Cardiac septum (tissue), 1 donor: Measurements from ENCODE around the gene DGKZ. TPM values are rescaled to one million over a fixed set of nuclear protein-coding genes. Genes with fewer than 3 reads are reported as not detected.

Experiments used
- DNase-seq: peaks from one replicate; pipeline ENCODE4 v3.0.0-alpha.2; 2020; ENCODE audit warnings: low spot score
- intact Hi-C: fragments of 100-400 bp; cut with DNase I; formaldehyde crosslinking; loops from one replicate; pipeline ENCODE4 v1.14.0; 2022
- total RNA-seq: library from RNA; stranded (reverse); fragmentation: NEBNext Ultra II Directional; extraction: Animal tissue kit (Norgen Biotek cat#: 25700); gene quantifications from one replicate; pipeline ENCODE4 v1.2.1, GENCODE V29; 2021
- donor health status: DM: no; HTN: no; CAD: no.

Gene DGKZ
- total RNA-seq, 1 donor from 2014 or later: 66.8 TPM

DNA sequence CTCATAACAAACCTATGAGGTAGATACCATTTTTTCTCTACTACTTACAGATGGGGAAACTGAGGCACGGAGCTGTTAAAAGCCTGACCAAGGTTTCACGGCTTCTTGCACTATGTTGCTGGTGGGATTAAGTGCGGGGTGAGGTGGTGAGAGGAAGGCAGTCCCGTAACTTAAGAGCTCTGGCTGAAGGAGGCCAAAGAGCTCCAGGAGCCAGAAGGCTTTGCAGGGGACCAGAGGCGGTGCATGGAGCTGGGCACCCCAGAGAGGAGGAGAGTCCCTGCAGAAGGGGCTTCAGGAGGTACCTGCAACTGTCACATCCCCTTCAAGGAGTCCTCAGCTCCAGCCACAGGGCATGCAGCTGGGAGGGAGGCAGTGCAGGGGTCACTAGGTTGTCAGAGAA is 40.2 kb downstream of the DGKZ start:
- no peak for DNase-seq
- intact Hi-C loops: no loop called here

DNA sequence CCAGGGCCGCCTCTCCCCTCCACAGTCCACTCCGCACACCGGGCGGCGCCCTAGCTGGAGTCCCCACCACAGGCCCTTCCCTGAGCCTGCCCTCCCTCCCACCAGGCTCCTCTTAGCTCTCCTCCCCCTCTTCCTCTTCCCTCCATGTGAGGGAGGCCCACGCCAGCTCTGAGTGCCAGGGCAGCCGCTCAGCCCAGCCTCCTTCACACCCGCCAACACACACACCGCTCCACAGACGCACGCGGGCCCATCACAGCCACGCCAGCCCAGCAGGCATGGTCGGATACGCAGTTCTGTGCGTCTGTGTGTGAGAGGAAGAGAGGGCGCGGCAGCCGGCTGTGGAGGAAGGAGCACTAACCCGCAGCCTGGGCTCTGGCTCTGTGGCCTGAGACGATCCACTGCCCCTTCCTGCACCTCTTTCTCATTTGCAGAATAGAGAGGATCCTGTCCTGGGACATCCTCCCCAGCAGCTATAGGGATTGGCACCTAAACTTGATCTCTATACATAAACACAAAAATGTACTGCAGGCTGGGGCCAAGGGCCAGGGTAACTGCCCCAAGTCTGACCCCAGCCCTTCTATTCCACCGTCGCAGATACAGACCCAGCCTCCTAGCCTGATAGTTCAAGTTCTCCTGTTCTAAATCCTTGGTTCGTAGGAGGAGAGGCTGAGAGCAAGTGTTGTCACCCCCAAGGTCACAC is 40.8 kb downstream of the DGKZ start:
- DNase-seq: no peak
- intact Hi-C loops: loop anchor here (2.0 kb wide), 2 partner anchors 149 to 229 kb away; partner anchors contain the start of genes ATG13 and HARBI1

DNA sequence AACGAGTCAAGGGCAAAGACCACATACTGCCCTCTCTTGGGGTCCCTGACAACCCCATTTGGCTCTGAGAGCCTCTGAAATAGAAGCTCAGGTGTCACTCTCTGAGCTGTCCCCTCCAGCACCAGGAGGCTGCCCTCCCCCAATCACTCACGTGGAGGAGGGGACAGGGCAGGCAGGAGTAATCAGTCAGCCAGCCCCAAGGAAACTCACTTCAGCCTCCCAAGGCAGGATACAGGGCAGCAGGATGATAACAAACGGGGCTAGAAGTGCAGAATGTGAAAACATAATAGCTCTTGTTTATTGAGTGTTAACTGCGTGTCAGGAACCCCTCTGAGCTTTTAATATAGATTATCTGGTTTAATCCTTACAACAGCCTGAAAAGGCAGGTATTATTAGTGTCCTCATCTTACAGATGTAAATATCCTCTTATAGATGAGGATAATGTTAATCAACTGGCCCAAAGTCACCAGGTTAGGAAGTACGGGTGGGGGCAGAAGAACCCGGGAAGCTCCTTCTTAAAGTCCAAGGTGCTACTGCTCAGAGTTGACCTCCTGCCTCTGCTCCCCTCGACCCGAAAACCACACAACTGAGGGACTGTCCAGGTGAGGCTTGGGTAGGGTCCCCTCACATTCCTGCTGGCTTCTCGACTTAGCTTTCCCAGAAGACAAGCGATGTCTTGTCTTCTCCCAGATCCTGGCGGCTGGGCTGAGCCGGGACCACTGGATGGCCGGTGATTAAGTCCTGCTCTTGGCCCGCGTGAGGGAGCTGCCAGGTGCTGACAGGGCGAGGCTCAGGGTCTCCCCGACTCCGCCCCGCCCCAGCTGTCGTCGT is 41.6 kb downstream of the DGKZ start:
- DNase-seq: no peak
- intact Hi-C loops: loop anchor here (2.0 kb wide), 2 partner anchors 148 to 228 kb away; partner anchors contain the start of genes ATG13 and HARBI1

DNA sequence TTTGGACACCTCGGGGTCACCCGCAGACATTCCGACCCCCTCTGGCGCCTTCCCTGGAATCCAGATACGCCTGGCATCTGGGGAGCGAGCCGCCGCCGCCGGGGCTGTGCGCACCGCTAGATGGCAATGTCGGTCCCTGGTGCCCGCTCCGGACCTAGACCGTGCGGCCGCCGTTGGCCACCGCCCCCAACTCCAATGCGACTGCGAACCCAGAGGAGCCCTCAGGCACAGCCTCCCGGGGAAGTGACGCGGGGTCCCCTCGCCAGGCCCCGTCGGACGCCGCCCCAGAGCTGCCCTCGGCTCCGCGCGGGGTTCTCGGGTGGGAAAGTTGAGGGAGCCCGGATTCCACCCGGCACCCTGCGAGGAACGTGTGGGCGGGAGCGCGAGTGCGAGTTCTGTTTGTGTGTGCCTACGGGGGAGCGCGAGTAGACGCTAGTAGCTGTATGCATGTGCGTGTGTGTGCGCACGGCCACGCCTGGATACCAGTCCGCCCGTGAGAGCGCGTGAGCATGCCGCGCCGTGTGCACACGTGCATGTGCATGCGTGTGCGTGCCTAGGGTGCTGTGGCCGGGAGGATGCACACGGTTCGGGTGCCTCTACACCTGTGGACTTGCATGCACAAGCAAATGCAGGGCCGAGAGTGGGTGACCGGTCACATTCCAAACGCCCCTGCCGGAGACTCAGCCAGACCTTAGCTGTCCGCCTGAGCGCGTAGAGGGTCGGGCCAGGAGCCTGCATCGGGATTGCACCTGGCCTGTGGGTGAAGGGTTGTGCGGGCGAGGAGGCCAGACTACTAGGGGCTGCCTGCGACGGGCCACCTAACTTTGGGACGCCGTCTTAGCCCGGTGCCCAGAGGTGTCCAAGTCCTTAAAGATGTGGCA is 42.4 kb downstream of the DGKZ start:
- DNase-seq: no peak
- intact Hi-C loops: loop anchor here (2.0 kb wide), 2 partner anchors 147 to 227 kb away; partner anchors contain the start of genes ATG13 and HARBI1

DNA sequence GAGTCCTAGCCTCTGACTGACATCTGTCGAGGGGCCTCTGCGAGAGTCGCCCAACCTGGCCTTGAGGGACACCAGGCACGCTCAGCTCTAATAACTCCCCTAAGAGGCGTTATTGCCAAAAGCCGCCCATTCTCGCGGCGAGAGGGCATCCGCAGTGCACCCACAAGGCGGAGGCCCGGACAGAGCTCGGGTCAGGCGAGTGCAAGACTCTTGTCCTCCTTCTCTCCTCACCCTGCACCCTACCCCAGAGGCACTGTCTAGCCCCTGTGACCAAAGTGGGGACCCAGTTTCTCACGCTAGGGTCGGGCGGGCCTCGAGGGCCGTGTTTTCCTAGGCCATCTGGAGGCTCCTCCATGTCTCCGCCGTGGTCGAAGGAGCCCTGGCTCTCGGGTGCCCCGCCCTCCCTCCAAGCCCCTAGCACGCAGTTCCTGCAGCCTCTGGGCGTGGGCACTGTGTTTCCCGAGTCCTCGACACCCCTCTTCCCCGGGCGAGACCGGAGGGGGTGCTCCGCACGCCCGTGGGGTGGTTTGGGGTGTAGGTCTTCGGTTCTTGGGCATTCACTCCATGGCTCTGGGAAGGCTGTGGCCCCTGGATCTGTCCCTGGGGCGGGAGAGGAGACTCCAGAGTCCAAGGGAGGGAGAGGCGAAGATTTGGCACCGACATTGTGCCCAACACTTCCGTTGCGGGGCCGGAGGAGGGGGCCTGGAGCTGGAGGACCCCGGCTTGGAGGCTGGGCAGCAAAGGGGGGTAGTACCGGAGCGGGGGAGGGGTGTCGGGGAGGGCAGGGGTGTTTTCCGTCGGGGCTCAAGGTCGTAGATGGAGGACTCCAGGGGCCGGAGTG is 43.3 kb downstream of the DGKZ start:
- intact Hi-C loops: no loop called here
- DNase-seq: no peak

DNA sequence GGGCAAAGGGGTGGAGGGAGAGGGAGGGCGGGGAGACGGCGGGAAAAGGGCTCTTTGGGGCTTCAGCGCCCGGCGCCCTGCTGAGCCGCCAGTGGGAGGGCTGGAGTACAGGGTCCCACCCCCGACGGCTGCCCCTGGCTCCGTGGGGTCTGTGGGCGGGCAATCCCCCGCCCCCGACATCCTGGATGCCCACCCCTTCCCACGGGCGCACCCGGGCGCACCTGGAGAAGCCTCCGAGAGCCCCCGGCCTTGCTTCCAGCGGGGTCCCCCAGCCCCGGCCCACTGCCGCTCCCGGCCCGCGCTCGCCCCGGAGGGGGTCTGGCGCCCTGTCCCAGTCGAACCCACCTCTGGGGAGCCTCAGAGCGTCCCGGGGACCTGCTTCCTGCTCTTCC is 43.9 kb downstream of the DGKZ start:
- intact Hi-C loops: no loop called here
- DNase-seq: no peak

DNA sequence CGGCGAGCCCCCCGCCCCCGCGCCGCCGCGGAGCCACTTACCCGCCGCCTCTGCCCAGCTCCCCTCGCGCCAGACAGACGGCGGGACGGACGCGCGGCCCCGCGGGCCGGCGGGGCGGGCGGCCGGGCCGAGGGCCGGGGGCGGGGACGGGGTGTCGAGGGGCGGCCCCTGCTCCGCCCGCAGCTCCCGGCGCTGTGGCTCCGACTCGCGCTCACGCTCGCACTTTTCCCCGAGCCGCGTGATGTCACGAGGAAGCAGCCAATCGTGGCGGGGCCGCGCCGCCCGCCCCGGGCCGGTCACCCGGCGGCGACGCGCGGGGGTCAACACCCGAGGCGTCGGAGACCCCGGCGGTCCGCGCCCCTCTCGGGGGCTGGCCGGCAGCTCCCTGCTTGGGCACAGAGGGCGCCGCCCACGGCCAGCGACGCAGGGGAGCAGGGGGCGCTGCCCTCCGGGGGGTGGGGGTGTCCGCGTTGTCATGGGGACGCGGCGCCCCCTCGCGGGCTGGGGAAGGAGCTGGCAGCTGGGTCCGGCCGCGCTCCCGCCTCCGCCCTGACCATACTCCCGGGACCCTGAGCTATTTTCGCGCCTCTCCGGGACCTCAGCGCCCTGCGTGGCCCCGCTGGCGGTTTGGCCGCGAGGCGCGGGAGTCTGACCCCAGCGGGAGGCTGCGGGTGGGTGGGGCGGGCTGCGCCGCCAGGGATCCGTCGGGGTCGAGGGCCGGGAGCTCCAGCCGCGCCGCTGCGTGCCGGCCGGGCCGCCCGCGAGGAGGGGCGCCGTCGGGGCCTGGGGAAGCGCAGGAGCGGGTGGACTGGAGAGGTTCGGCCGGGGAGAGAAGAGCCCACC is 44.5 kb downstream of the DGKZ start, which contains the start of gene CHRM4:
Gene CHRM4, minus strand, starts transcription at position 199 of the 843 bp plus-strand sequence. CDS start 5,219 bp downstream, outside the sequence.
- intact Hi-C loops: no loop called here
- no peak for DNase-seq

DNA sequence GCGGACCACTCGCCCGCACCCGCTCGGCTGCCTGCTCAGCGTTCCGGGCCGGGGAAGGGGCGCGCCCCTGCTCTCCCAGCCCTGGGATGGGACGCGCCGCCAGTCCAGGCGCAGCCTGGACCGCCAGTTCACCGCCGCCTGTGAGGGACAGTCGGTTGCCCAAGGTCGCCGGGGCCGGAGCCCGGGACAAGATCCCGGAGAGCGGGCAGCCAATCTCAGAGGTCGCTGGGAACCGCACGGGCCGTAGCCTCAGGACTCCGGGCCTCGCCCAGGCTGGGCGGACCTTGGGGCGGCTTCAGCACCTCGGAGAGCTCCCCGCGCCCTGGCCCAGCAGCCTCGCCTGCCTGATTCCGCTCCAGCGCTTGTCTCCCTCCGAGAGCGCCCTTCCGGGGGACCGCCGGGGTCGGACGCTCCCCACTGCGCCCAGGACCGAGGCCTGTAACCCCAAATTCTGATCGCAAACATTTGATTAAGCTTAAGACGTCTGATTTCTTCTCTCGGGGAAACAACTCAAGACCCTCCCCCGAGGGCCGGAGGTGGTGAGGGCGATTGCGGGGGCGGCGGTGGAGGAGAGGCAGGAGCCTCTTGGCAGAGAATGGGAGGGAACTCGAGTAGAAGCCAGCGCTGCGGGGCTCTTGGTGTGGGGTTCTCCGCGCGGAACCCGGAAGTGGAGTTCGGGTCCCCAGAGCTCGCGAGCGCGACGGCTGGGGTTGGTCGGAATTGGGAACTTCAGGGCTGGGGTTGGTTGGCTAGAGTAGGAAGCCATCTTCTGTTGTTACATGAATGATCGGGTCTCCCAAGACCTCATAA is 45.4 kb downstream of the DGKZ start:
- intact Hi-C loops: no loop called here
- DNase-seq: peak; percentile 94

DNA sequence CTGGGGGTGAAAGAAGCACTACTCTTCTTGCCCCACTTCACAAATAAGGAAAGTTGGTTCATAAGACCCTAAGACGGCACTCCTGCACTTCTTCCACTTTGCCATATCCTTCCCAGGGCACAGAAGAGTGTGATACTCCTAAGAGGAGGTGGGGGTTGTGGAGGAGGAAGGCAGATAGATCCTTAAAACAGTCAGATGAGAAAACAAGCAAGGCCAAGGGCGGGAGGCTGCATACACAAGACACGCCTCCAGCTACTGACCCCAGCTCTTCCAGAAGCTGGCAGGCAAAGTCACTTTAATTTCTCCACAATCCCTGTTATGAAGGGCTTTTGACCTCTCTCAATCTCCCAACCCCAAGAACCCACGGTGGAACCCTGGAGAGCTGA is 46.0 kb downstream of the DGKZ start:
- intact Hi-C loops: no loop called here
- no peak for DNase-seq

DNA sequence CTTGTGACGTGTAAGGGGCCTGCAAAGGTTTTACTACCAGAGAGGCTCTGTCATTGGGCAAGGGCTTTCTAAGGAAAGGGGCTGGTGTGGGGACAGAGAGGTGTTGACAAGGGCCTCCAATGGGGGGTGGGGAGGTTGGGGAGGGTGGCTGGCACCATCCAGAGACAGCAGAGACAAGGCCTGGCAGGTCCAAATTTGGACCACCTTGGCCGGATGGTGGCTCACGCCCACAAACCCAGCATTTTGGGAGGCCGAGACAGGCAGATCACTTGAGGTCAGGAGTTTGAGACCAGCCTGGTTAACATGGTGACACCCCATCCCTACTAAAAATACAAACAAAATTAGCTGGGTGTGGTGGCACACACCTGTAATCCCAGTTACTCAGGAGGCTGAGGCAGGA is 46.5 kb downstream of the DGKZ start:
- intact Hi-C loops: no loop called here
- DNase-seq: no peak

DNA sequence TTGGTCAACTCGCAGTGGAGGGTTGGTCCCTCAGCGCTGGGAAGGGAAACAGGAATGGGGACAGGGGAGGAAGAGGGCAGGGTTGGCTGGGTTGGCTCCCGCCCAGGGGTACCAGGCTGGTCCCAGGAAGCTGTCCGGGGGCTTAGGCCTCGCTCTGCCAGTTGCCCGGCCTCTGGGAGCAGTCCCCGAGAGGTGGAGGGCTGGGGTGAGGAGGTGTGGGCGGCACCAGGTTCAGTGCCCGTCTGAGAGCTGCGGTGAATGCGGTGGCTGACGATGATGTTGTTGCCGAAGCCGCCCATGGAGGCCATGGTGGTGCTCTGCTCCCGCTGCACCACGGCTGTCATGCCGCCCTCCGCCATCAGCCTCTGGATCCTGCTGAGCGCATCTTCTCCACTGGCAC is 50.3 kb downstream of the DGKZ start:
- intact Hi-C loops: no loop called here
- DNase-seq: no peak

DNA sequence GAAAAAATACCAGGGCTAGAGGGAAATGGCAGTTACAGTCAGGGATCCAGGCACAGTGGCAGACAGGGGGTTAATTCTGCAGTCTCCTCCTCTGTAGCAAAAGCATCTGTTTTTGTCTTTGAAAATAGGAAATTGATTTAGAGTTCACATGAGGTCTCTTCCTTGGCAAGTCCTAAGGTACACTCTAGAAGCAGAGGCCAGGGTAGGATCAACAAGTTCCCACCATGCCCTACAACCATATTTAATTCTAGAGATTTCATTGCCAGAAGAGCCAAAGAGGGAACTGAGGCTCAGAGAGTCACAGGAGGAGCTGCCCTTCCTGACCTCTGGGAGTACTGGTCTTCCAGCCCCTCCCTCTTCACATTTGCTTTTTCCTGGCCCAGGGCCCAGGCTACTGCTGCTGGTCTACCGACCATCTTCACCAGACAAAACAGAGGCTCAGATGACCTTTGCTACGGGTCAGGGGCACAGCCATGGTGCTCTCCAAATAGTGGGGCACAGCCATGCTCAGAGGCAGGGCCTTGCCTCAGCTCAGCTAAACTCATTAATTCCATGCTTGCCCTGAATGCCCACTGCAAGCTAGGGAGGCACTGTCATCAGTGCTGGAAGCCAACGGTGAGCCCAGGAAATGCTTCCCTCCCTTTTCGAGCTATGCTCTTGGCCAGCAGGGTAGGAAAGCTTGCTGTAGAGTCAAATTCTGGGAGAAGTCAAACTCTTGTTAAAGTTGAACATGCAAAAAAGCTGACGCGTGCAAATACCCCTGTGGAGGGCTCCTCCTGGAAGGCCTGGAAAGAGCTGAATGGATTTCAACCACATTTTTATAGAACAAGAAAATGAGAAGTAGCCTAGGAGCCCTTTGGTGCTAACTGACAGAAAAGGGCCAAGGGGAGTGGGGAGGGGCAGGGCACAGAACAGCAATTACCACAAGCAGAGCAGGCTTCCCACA is 56.0 kb downstream of the DGKZ start:
- intact Hi-C loops: no loop called here
- no peak for DNase-seq

DNA sequence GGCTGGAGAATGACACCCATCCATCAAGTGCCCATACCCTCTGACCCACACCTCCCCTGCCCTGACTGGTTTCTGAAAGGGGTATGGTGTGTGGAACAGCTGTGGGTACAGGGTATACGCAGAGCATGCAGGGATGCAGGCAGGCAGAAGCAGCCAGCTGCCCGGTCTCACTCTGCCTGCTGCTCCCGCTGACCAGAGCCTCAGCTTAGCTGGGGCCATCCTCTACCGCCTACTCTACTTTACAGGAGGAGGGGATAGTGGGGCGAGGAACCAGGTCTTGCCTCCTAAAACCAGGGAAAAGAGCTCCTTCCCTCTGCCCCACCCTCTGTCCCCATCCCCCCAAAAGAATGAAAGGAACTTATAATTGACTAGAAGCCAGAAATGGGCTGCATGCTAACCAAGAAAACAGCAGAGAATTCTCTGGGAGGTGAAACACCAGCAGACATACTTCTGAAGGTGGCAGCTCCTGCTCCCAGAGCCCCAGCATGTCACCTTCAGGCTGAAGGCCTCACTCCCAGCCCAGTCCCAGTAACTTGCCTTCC is 57.3 kb downstream of the DGKZ start:
- intact Hi-C loops: no loop called here
- DNase-seq: no peak

DNA sequence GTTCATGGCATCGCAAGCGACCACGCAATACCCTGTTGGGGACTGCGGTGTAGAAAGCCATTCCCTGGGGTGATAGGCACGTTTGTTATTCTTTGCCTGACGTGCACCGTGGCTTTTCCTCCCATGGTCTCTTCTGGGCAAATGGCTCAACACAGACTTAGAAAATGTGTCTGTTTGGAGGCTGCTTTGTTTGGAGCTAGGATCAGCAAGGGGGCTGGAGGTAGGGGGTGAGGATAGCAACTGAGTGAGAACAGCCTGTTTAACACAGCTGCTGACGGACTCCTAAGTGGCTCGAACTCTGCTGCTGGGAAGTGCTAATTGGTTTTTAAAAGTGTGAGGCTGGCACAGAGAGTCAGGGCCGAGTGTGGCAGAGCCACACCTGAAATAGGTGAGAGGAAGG is 60.4 kb downstream of the DGKZ start:
- no peak for DNase-seq
- intact Hi-C loops: no loop called here

DNA sequence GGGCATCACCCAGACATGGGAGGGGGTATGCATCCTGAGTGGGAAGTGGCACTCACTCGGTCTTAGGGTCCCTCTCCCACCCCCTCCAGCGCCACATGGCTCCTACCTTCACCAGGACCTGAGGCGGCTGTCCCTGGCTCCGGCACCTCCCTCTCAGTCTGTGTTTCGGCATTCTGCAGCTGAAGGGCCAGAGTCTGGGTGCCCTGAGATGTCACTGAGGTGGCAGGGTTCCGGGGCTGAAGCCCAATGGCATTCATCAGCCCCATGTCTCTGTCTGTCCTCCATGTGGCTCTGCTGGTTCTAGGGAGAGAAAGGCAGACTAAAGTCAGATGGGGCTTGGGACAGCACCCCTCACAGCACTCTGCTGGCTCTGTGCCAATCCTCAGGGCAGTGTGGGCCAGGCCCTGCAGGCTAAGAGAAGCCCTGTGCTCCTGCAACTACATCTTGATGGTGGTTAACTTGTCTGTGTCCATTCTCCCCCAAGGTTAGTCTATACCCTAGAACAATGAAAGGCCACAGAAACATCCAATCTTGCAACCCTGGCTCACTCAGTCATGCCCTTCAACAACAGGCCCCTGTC is 61.2 kb downstream of the DGKZ start:
- DNase-seq: no peak
- intact Hi-C loops: no loop called here

DNA sequence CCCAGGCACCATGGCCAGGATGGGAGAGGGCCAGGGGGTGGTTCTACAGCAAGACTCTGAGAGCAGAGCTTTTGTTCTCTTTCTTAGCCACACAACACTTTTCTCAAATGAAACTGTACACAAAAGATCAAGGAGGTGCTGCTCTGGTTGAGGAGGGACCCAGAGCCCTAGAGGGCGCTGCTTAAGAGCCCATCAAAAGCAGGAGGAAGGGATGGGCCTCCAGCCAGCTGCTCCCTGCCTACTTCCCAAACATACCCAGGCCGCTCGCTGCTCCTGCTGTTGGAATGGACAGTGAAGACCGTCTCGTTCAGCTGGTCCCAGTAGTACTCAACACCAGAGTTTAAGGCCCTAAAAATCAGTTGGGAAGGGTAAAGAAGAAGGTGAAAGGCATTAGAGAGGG is 62.8 kb downstream of the DGKZ start:
- no peak for DNase-seq
- intact Hi-C loops: no loop called here
